Measurements from ENCODE around the gene SLC26A3. TPM values are rescaled to one million over a fixed set of nuclear protein-coding genes. Genes with fewer than 3 reads are reported as not detected.

SLC26A3 gene
- total RNA-seq, 1 experiment from 2014 or later = not detected

GRCh38 chr7:107813524-107813923 lies 10.5 kb upstream of the SLC26A3 start:
- TF ChIP-seq CTCF (conservative IDR thresholded peaks at IDR 0.05) = no peak
- H3K4me3 Mint-ChIP-seq = no peak overlapping the region
- Histone ChIP-seq H2BK12ac (ENCODE audit: insufficient read length, low read depth, low read length) (no peak overlapping the region), H4K20me1 (ENCODE audit: control insufficient read depth, insufficient read depth, insufficient read length) (no peaks in the 10 kb centered on the region), H2BK120ac (ENCODE audit: low read depth, low read length, poor library complexity, severe bottlenecking) (no peak overlapping the region), H4K5ac (ENCODE audit: insufficient read length, low read depth, low read length) (no peak overlapping the region), H2BK20ac (ENCODE audit: low read depth, low read length, poor library complexity, severe bottlenecking) (no peak overlapping the region), H2BK5ac (ENCODE audit: insufficient read length, low read length) (no peak overlapping the region), H2AK5ac (ENCODE audit: insufficient read length, low read length) (no peak overlapping the region), H3K4ac (ENCODE audit: low read depth, low read length) (no peak overlapping the region), H3K79me1 (ENCODE audit: insufficient read depth, low read depth, low read length, poor library complexity, severe bottlenecking) (no peaks in the 10 kb centered on the region), H3K23me2 (ENCODE audit: insufficient read length, low read depth, low read length, poor library complexity, severe bottlenecking) (no peaks in the 10 kb centered on the region), H3K14ac (ENCODE audit: insufficient read depth, low read length) (no peak overlapping the region), H4K8ac (replicated peaks; ENCODE audit: insufficient read length, low read depth, low read length) (no peak overlapping the region), H3K9me3 (ENCODE audit: control insufficient read depth, low read depth, low read length) (no peaks in the 10 kb centered on the region), H3K27ac (ENCODE audit: insufficient read length, low read depth, low read length) (no peak overlapping the region), H3K9ac (ENCODE audit: extremely low read depth, insufficient read length, low read length) (no peak overlapping the region), H3K23ac (ENCODE audit: insufficient read length, low read depth, low read length) (no peak overlapping the region), H3K18ac (ENCODE audit: insufficient read length, low read depth, low read length) (no peak overlapping the region), H2BK15ac (ENCODE audit: low read depth, low read length) (no peak overlapping the region), H3K27me3 (ENCODE audit: insufficient read depth, low read length) (no peaks in the 10 kb centered on the region), H2AFZ (ENCODE audit: low read length) (no peak overlapping the region), H3T11ph (ENCODE audit: low read length) (no peak overlapping the region), H4K91ac (ENCODE audit: insufficient read length, low read depth, low read length) (no peak overlapping the region), H3K4me2 (ENCODE audit: insufficient read depth, insufficient read length, low read length) (no peak overlapping the region), H3K79me2 (ENCODE audit: insufficient read depth, low read length) (no peaks in the 10 kb centered on the region), H3K56ac (ENCODE audit: insufficient read length, low read depth, low read length) (no peak overlapping the region), H3K4me1 (ENCODE audit: insufficient read depth, low read length) (no peaks in the 10 kb centered on the region)
- no peak for DNase-seq
- no peaks in the 10 kb centered on the region for H3K27me3 Mint-ChIP-seq (ENCODE audit: low read depth)
- no peaks in the 10 kb centered on the region for H3K4me1 Mint-ChIP-seq
- H3K27ac Mint-ChIP-seq = no peak overlapping the region
- H3K36me3 Mint-ChIP-seq (ENCODE audit: insufficient read depth in 1 of 3, low read depth in 3 of 3) = no peaks in the 10 kb centered on the region
- no peaks in the 10 kb centered on the region for H3K9me3 Mint-ChIP-seq
- WGBS (ENCODE audit: extremely low coverage, insufficient read length, low lambda C conversion rate) = no CpG with 5 or more reads among the region's 3 CpGs

Measured in H9 (cell line).